ENCODE results near the gene CCNG1.
A peak's percentile ranks its signal among the peaks of the same experiment; 100 is the strongest.
"Not testable (repeated sequence)": the region's sequence is repeated elsewhere in the genome, so short reads cannot be mapped to it uniquely, and the experiment has no call there.

The CCNG1 gene

GRCh38 chr5:163426128-163426527 is 11.3 kb upstream of the CCNG1 start:
- not testable (repeated sequence) for H3K36me3 Mint-ChIP-seq (ENCODE audit: low read depth); H3K27ac Mint-ChIP-seq; H3K4me1 Mint-ChIP-seq (ENCODE audit: low read depth); H3K27me3 Mint-ChIP-seq; H3K4me3 Mint-ChIP-seq; H3K9me3 Mint-ChIP-seq

GRCh38 chr5:163432544-163432943 is 4.9 kb upstream of the CCNG1 start:
- no peak overlapping the region for H3K27ac Mint-ChIP-seq
- no peaks in the 10 kb centered on the region for H3K9me3 Mint-ChIP-seq
- no peaks in the 10 kb centered on the region for H3K36me3 Mint-ChIP-seq (ENCODE audit: low read depth)
- no peaks in the 10 kb centered on the region for H3K27me3 Mint-ChIP-seq
- H3K4me3 Mint-ChIP-seq: no peak overlapping the region
- peaks cover 15% of the 10 kb centered on the region for H3K4me1 Mint-ChIP-seq (ENCODE audit: low read depth)

- Mint-ChIP-seq H3K27ac (no peak overlapping the region), H3K9me3 (no peaks in the 10 kb centered on the region), H3K27me3 (no peaks in the 10 kb centered on the region)
Measured at GRCh38 chr5:163433271-163433670, 4.1 kb upstream of the CCNG1 start.

DNA sequence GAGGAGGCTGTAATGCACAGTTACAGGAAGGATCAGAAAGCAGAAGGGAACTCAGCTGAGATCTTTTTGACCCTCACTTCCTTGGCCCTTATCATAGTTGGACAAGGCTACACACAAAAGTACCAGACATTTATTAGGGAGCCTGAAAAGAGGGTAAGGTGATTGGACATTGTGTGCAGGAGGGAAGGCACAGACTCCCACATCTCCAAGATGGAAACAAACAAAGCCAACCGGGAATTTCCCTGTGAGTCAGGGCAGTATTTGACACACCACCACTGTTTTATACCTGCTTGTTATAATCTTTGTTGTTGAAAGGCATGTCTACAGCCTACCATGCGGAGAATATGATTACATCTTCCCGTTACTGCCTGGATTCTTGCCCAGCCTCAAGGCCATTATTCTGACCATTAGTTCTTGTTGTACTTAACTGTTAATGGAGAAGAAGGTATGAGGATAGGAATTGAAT is 3.0 kb upstream of the CCNG1 start:
- Mint-ChIP-seq H3K4me1 (ENCODE audit: low read depth) (peaks cover 30% of the 10 kb centered on the region), H3K9me3 (no peaks in the 10 kb centered on the region), H3K27ac (no peak overlapping the region), H3K36me3 (ENCODE audit: low read depth) (peaks cover 5% of the 10 kb centered on the region), H3K4me3 (no peak overlapping the region), H3K27me3 (no peaks in the 10 kb centered on the region)

More at GRCh38 chr5:163433271-163433670, 4.1 kb upstream of the CCNG1 start:
- H3K4me1 Mint-ChIP-seq (ENCODE audit: low read depth): peaks cover 18% of the 10 kb centered on the region
- no peaks in the 10 kb centered on the region for H3K36me3 Mint-ChIP-seq (ENCODE audit: low read depth)
- H3K4me3 Mint-ChIP-seq: no peak overlapping the region

DNA sequence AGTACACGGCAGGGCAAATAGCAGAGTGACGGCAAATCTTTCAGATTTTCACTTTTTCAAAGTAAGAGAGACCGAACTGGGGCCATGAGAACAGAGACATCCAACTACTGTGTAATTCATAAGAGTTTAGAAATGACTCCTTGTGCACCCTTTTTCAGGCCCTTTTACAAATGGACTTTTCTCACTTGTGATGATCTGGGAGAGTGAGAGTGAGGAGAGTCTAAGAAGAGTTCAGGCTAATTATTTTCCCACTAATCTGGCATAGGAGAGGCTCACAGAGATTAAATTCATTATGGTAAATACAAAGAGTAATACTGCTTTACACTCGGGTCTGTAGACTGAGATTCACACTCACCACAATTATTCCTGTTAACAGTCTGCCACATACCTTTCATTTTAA is 880 bp upstream of the CCNG1 start:
- peak overlapping the region; percentile 88 for H3K27ac Mint-ChIP-seq

GRCh38 chr5:163437011-163437308 is 435 bp upstream of the CCNG1 start:
- Mint-ChIP-seq H3K4me3 (peak overlapping the region; percentile 91), H3K27me3 (no peaks in the 10 kb centered on the region), H3K9me3 (no peaks in the 10 kb centered on the region), H3K27ac (peak overlapping the region; percentile 88), H3K4me1 (ENCODE audit: low read depth) (peaks cover 48% of the 10 kb centered on the region), H3K36me3 (ENCODE audit: low read depth) (peaks cover 27% of the 10 kb centered on the region)

More for the DNA sequence above, 880 bp upstream of the CCNG1 start:
- no peaks in the 10 kb centered on the region for H3K27me3 Mint-ChIP-seq
- peak overlapping the region; percentile 91 for H3K4me3 Mint-ChIP-seq
- peaks cover 24% of the 10 kb centered on the region for H3K36me3 Mint-ChIP-seq (ENCODE audit: low read depth)
- peaks cover 48% of the 10 kb centered on the region for H3K4me1 Mint-ChIP-seq (ENCODE audit: low read depth)
- H3K9me3 Mint-ChIP-seq: no peaks in the 10 kb centered on the region

DNA sequence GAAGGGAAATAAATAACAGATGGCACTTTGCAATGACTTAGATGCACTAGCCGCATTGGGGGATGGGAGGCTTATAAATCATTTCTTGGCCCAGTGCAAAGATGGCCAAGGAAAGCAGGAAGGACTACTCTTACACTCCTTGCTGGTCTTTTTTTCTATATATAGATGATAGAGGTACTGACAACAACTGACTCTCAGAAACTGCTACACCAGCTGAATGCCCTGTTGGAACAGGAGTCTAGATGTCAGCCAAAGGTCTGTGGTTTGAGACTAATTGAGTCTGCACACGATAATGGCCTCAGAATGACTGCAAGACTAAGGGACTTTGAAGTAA is 1.7 kb downstream of the CCNG1 start:
- Mint-ChIP-seq H3K4me3 (peak overlapping the region; percentile 91), H3K27ac (no peak overlapping the region), H3K36me3 (ENCODE audit: low read depth) (peaks cover 40% of the 10 kb centered on the region), H3K4me1 (ENCODE audit: low read depth) (peaks cover 48% of the 10 kb centered on the region), H3K9me3 (no peaks in the 10 kb centered on the region), H3K27me3 (no peaks in the 10 kb centered on the region)

- H3K4me1 Mint-ChIP-seq (ENCODE audit: low read depth): peaks cover 43% of the 10 kb centered on the region
- no peak overlapping the region for H3K27ac Mint-ChIP-seq
- no peaks in the 10 kb centered on the region for H3K9me3 Mint-ChIP-seq
- no peaks in the 10 kb centered on the region for H3K27me3 Mint-ChIP-seq
- H3K36me3 Mint-ChIP-seq (ENCODE audit: low read depth): peaks cover 47% of the 10 kb centered on the region
- no peak overlapping the region for H3K4me3 Mint-ChIP-seq
Measured at GRCh38 chr5:163440954-163441353, 3.6 kb downstream of the CCNG1 start.

- Mint-ChIP-seq H3K27me3 (no peaks in the 10 kb centered on the region), H3K27ac (no peak overlapping the region), H3K4me1 (ENCODE audit: low read depth) (peaks cover 17% of the 10 kb centered on the region), H3K9me3 (no peaks in the 10 kb centered on the region), H3K36me3 (ENCODE audit: low read depth) (peaks cover 71% of the 10 kb centered on the region), H3K4me3 (no peak overlapping the region)
Measured at GRCh38 chr5:163444526-163444925, 7.1 kb downstream of the CCNG1 start.

DNA sequence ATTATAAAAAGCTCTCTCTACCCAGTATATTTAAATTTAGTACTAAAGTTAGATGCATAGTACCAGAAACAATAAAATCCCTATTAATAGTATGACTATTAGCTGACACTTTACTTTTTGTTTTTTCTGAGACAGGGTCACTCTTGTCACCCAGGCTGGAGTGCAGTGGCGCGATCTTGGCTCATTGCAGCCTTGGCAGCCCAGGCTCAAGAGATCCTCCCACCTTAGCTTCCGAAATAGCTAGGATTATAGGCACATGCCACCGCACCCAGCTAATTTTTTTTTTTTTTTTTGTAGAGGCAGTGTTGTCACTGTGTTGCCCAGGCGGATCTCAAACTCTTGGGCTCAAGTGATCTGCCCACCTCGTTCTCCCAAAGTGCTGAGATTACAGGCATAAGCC is 8.0 kb downstream of the CCNG1 start:
- no peaks in the 10 kb centered on the region for H3K9me3 Mint-ChIP-seq
- no peak overlapping the region for H3K4me3 Mint-ChIP-seq
- peaks cover 67% of the 10 kb centered on the region for H3K36me3 Mint-ChIP-seq (ENCODE audit: low read depth)

DNA sequence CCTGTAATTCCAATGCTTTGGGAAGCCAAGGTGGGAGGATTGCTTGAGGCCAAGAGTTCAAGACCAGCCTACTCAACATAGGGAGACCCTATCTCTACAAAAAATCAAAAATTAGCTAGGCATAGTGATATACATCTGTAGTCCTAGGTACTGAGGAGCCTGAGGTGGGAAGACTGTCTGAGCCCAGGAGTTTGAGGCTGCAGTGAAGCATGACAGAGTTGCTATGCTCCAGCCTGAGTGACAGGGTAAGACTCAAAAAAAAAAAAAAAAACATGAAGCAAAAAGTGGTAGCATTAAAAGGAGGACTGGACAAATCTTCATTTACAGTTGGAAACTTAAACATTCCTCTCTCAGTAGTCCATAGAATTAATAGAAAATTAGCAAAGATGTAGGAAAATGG is 9.8 kb downstream of the CCNG1 start:
- H3K27me3 Mint-ChIP-seq: no peaks in the 10 kb centered on the region
- H3K4me3 Mint-ChIP-seq: no peak overlapping the region
- no peaks in the 10 kb centered on the region for H3K4me1 Mint-ChIP-seq (ENCODE audit: low read depth)
- peaks cover 59% of the 10 kb centered on the region for H3K36me3 Mint-ChIP-seq (ENCODE audit: low read depth)
- H3K9me3 Mint-ChIP-seq: no peaks in the 10 kb centered on the region
- H3K27ac Mint-ChIP-seq: no peak overlapping the region

More for the DNA sequence above, 8.0 kb downstream of the CCNG1 start:
- Mint-ChIP-seq H3K27ac (no peak overlapping the region), H3K4me1 (ENCODE audit: low read depth) (peaks cover 11% of the 10 kb centered on the region), H3K27me3 (no peaks in the 10 kb centered on the region)

DNA sequence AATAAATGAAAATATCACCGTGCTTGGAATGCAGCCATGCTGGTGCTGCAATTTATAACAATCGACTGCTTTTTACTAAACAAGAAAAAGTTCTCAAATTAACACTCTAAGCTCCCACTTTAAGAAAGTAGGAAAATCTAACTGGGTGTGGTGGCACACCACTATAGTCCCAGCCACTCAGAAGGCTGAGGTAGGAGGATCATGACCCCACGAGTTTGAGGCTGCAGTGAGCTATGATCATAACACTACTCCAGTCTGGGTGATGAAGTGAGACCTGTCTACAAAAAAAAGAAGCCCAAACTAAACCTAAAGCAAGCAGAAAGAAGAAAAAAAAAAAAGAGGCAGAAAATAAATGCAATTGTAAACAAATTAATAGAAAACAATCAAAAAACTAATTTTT is 10.5 kb downstream of the CCNG1 start:
- peaks cover 56% of the 10 kb centered on the region for H3K36me3 Mint-ChIP-seq (ENCODE audit: low read depth)
- H3K9me3 Mint-ChIP-seq: no peaks in the 10 kb centered on the region
- peak overlapping the region; percentile 36 for H3K27ac Mint-ChIP-seq
- peaks cover 3% of the 10 kb centered on the region for H3K4me1 Mint-ChIP-seq (ENCODE audit: low read depth)
- no peak overlapping the region for H3K4me3 Mint-ChIP-seq
- no peaks in the 10 kb centered on the region for H3K27me3 Mint-ChIP-seq

GRCh38 chr5:163448491-163448890 is 11.1 kb downstream of the CCNG1 start:
- H3K36me3 Mint-ChIP-seq (ENCODE audit: low read depth): peaks cover 58% of the 10 kb centered on the region
- no peak overlapping the region for H3K27ac Mint-ChIP-seq
- no peak overlapping the region for H3K4me3 Mint-ChIP-seq
- H3K4me1 Mint-ChIP-seq (ENCODE audit: low read depth): peaks cover 4% of the 10 kb centered on the region
- no peaks in the 10 kb centered on the region for H3K9me3 Mint-ChIP-seq
- no peaks in the 10 kb centered on the region for H3K27me3 Mint-ChIP-seq

GRCh38 chr5:163451489-163451888 is 14.1 kb downstream of the CCNG1 start:
- Mint-ChIP-seq H3K27me3 (no peaks in the 10 kb centered on the region), H3K4me3 (no peak overlapping the region), H3K27ac (no peak overlapping the region), H3K4me1 (ENCODE audit: low read depth) (peaks cover 18% of the 10 kb centered on the region), H3K36me3 (ENCODE audit: low read depth) (peaks cover 63% of the 10 kb centered on the region), H3K9me3 (no peaks in the 10 kb centered on the region)

- H3K27me3 Mint-ChIP-seq: no peaks in the 10 kb centered on the region
- no peaks in the 10 kb centered on the region for H3K9me3 Mint-ChIP-seq
- peaks cover 58% of the 10 kb centered on the region for H3K36me3 Mint-ChIP-seq (ENCODE audit: low read depth)
- H3K27ac Mint-ChIP-seq: no peak overlapping the region
- H3K4me3 Mint-ChIP-seq: no peak overlapping the region
- H3K4me1 Mint-ChIP-seq (ENCODE audit: low read depth): peaks cover 33% of the 10 kb centered on the region
Measured at GRCh38 chr5:163453705-163454104, 16.3 kb downstream of the CCNG1 start.

DNA sequence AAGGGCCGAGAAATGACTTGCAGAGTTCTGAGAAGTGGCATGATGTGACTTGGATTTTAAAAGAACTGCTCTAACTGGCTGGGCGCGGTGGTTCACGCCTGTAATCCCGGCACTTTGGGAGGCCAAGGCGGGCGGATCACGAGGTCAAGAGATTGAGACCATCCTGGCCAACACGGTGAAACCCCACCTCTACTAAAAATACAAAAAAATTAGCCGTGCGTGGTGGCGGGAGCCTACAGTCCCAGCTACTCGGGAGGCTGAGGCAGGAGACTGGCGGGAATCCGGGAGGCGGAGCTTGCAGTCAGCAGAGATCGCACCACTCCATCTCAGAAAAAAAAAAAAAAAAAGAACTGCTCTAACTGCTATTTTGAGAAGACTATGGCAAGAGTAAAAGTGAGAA is 18.0 kb downstream of the CCNG1 start:
- not testable (repeated sequence) for H3K27me3 Mint-ChIP-seq, H3K4me3 Mint-ChIP-seq, H3K9me3 Mint-ChIP-seq
- Mint-ChIP-seq H3K27ac (peak overlapping the region; percentile 24), H3K36me3 (ENCODE audit: low read depth) (peaks cover 48% of the 10 kb centered on the region), H3K4me1 (ENCODE audit: low read depth) (peaks cover 40% of the 10 kb centered on the region)

All from stimulated activated naive CD8-positive, alpha-beta T cell treated with anti-CD3 and anti-CD28 coated beads, Interleukin-15, Interleukin-2, amounts not matched to agents 100 ng/mL and 50 ng/mL, for 24 hours (primary cell).